Skeletal muscle tissue (tissue), 4 donors: ENCODE results near the gene SPATA13. TPM values are rescaled to one million over a fixed set of nuclear protein-coding genes. Genes with fewer than 3 reads are reported as not detected.
"Not testable (repeated sequence)": the region's sequence is repeated elsewhere in the genome, so short reads cannot be mapped to it uniquely, and the experiment has no call there.

Experiments used
- H3K27ac ChIP-seq: one replicate; pipeline ENCODE4 v1.7.0; 2013; ENCODE audit warnings: mild to moderate bottlenecking, low read depth, low read length, inconsistent platforms
- H3K27me3 ChIP-seq, 3 donors: one replicate each; pipeline ENCODE4 v1.7.0; 2013; ENCODE audit warnings: low read length in 3 of 3; ENCODE audit not compliant: control insufficient read depth in 3 of 3, insufficient read depth in 3 of 3
- H3K36me3 ChIP-seq, 3 donors: one replicate each; pipeline ENCODE4 v1.7.0; 2013; ENCODE audit warnings: low read length in 3 of 3; ENCODE audit not compliant: control insufficient read depth in 3 of 3, insufficient read depth in 3 of 3
- H3K4me1 ChIP-seq, 3 donors: one replicate each; pipeline ENCODE4 v1.7.0; 2013; ENCODE audit warnings: low read length in 3 of 3, mild to moderate bottlenecking in 3 of 3; ENCODE audit not compliant: control insufficient read depth in 3 of 3, insufficient read depth in 3 of 3
- H3K4me3 ChIP-seq, 3 donors: one replicate each; pipeline ENCODE4 v1.7.0; 2013; ENCODE audit warnings: low read length in 3 of 3
- H3K9ac ChIP-seq, 3 donors: one replicate each; pipeline ENCODE4 v1.7.0; 2013; ENCODE audit warnings: low read length in 3 of 3, mild to moderate bottlenecking in 3 of 3, moderate library complexity in 2 of 3, low read depth in 1 of 3
- H3K9me3 ChIP-seq, 3 donors: one replicate each; pipeline ENCODE4 v1.7.0; 2013; ENCODE audit warnings: low read length in 3 of 3; ENCODE audit not compliant: control insufficient read depth in 3 of 3
- total RNA-seq: library from RNA; depleted of rRNA; stranded (reverse); fragments of >200 nt; gene quantifications from one replicate; pipeline ENCODE4 v1.2.3, GENCODE V29; 2014
- donor health status: Osteomylitis.

SPATA13 gene
- total RNA-seq, 1 donor from 2014 or later, result 3.7 TPM

GRCh38 chr13:24205076-24205475, 44.6 kb downstream of the SPATA13 start:
- not testable (repeated sequence) for H3K27ac ChIP-seq, H3K36me3 ChIP-seq, H3K9me3 ChIP-seq, H3K4me1 ChIP-seq, H3K27me3 ChIP-seq, H3K9ac ChIP-seq, H3K4me3 ChIP-seq

DNA sequence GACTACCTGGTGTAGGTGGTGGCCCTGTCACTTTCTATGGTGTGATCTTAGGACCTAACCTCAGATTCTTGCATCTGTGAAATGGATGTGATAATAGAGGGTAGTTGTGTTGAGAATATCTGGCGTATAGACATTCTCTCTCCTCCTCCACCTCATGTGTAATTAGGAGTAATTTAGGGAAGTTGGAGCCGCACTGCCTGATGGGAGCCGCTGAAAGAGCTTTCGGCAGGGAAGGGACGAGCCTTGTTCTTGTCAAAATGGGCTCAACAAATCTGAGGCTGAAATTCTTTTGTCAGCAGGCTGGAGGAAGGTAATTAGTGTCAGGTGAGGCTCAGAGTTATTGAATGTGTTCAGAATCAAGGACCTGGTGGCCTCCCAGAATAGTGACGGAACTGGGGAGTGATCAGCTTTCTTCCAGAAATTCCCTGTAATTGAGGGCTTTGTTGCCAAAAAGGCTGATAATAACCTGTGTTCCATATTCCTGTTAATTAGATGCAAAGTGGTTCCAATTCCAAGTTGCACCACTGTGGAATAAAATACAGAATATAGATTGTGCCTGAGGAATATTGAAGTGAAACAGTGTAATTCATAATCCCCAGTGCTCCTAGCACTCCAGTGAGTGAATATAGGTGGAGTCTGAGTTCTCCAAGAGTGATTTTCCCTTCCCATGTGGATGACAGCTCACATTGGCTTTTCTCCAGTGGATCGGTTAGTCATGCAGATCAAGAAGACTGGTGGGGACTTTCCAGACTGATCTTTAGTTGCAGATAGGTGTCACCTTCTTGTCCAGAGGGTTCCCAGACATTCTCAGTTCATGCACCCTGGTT, 47.5 kb downstream of the SPATA13 start:
- Histone ChIP-seq H3K27me3 (peaks cover 0 to 2% (median 0%) of the 10 kb centered on the region in 3 donors), H3K36me3 (no peaks in the 10 kb centered on the region), H3K27ac (peak overlapping the region; percentile 30), H3K4me3 (no peak overlapping the region), H3K9ac (no peak overlapping the region), H3K4me1 (peaks cover 0 to 9% (median 0%) of the 10 kb centered on the region in 3 donors), H3K9me3 (no peaks in the 10 kb centered on the region)

- H3K36me3 ChIP-seq, result no peaks in the 10 kb centered on the region
- H3K27ac ChIP-seq, result no peak overlapping the region
- no peaks in the 10 kb centered on the region for H3K9me3 ChIP-seq
- H3K4me1 ChIP-seq, result peaks cover 0 to 6% (median 0%) of the 10 kb centered on the region in 3 donors
- peaks cover 0 to 2% (median 0%) of the 10 kb centered on the region in 3 donors for H3K27me3 ChIP-seq
- no peak overlapping the region for H3K9ac ChIP-seq
- no peak overlapping the region for H3K4me3 ChIP-seq
These were observed 48.6 kb downstream of the SPATA13 start for GRCh38 chr13:24209138-24209537.

GRCh38 chr13:24212254-24212653, 51.7 kb downstream of the SPATA13 start:
- H3K27me3 ChIP-seq, result peaks cover 0 to 2% (median 0%) of the 10 kb centered on the region in 3 donors
- H3K36me3 ChIP-seq, result no peaks in the 10 kb centered on the region
- no peak overlapping the region for H3K27ac ChIP-seq
- H3K9me3 ChIP-seq, result no peaks in the 10 kb centered on the region
- H3K4me3 ChIP-seq, result no peak overlapping the region
- peaks cover 0 to 12% (median 9%) of the 10 kb centered on the region in 3 donors for H3K4me1 ChIP-seq
- no peak overlapping the region for H3K9ac ChIP-seq

- Histone ChIP-seq H3K27me3 (peaks cover 0 to 2% (median 0%) of the 10 kb centered on the region in 3 donors), H3K9me3 (no peaks in the 10 kb centered on the region), H3K9ac (no peak overlapping the region), H3K27ac (no peak overlapping the region), H3K4me3 (no peak overlapping the region), H3K36me3 (no peaks in the 10 kb centered on the region), H3K4me1 (peaks cover 1 to 13% (median 10%) of the 10 kb centered on the region in 3 donors)
These were observed 52.2 kb downstream of the SPATA13 start for GRCh38 chr13:24212674-24213073.

- no peak overlapping the region for H3K9ac ChIP-seq
- H3K27ac ChIP-seq, result no peak overlapping the region
- peaks cover 6 to 14% (median 12%) of the 10 kb centered on the region in 3 donors for H3K4me1 ChIP-seq
- H3K4me3 ChIP-seq, result no peak overlapping the region
- no peaks in the 10 kb centered on the region for H3K36me3 ChIP-seq
- peaks cover 0 to 2% (median 0%) of the 10 kb centered on the region in 3 donors for H3K27me3 ChIP-seq
- no peaks in the 10 kb centered on the region for H3K9me3 ChIP-seq
These were observed 53.4 kb downstream of the SPATA13 start for GRCh38 chr13:24213932-24214331.

GRCh38 chr13:24214528-24214927, 54.0 kb downstream of the SPATA13 start:
- no peak overlapping the region for H3K9ac ChIP-seq
- peaks cover 6 to 14% (median 12%) of the 10 kb centered on the region in 3 donors for H3K4me1 ChIP-seq
- peaks cover 0 to 2% (median 0%) of the 10 kb centered on the region in 3 donors for H3K27me3 ChIP-seq
- H3K27ac ChIP-seq, result no peak overlapping the region
- no peaks in the 10 kb centered on the region for H3K36me3 ChIP-seq
- H3K4me3 ChIP-seq, result no peak overlapping the region
- H3K9me3 ChIP-seq, result no peaks in the 10 kb centered on the region

DNA sequence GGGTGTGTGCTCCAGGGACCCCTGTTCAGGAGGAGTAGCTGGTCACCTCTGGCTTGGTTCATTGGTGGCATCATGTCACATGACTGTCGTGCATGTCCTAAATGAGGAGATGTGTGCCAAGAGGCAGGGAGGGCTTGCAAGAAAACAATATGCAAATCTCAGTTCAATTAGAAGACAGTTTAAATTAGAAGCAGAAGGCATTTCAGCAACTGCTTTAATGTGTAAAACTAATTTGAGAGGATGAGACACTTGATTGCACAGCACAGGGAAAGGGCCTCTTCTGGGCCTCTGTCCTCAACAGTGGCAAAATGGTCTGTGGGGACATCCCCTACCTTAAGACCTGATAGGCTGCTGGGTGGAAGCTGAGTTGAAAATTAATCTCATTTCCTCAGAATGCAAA, 54.6 kb downstream of the SPATA13 start:
- Histone ChIP-seq H3K27ac (no peak overlapping the region), H3K4me1 (peaks cover 6 to 14% (median 12%) of the 10 kb centered on the region in 3 donors), H3K36me3 (no peaks in the 10 kb centered on the region), H3K9ac (no peak overlapping the region), H3K4me3 (no peak overlapping the region), H3K9me3 (no peaks in the 10 kb centered on the region), H3K27me3 (peaks cover 0 to 2% (median 0%) of the 10 kb centered on the region in 3 donors)

DNA sequence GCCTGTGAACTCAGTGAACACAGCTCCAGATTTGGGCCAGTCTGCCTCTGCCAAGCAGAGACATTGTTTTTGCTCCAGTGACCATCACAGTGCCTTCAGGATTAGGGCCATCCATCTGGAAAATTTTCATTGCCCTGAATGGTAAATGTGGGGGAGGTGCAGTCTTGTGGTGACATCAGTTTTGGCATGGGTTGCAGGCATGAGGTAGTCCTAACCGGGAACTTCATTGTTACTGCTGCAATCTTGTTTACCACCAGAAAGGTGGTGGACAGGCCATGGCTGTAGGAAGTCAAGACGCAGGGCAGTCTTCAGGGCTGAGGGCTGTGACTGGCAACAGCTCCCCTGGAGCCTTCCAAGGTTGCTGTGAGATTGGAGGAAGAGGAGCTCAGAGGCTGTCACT, 55.2 kb downstream of the SPATA13 start:
- no peaks in the 10 kb centered on the region for H3K36me3 ChIP-seq
- H3K9me3 ChIP-seq, result no peaks in the 10 kb centered on the region
- H3K27ac ChIP-seq, result no peak overlapping the region
- H3K27me3 ChIP-seq, result peaks cover 0 to 2% (median 0%) of the 10 kb centered on the region in 3 donors
- no peak overlapping the region for H3K9ac ChIP-seq
- no peak overlapping the region for H3K4me3 ChIP-seq
- peaks cover 6 to 14% (median 12%) of the 10 kb centered on the region in 3 donors for H3K4me1 ChIP-seq

GRCh38 chr13:24216176-24216575, 55.7 kb downstream of the SPATA13 start:
- no peak overlapping the region for H3K4me3 ChIP-seq
- H3K9me3 ChIP-seq, result no peaks in the 10 kb centered on the region
- no peaks in the 10 kb centered on the region for H3K36me3 ChIP-seq
- H3K9ac ChIP-seq, result no peak overlapping the region
- H3K27ac ChIP-seq, result no peak overlapping the region
- peaks cover 0 to 2% (median 0%) of the 10 kb centered on the region in 3 donors for H3K27me3 ChIP-seq
- peaks cover 6 to 14% (median 12%) of the 10 kb centered on the region in 3 donors for H3K4me1 ChIP-seq
